IPS-18a (cell line): ENCODE results near the gene GLUL.
"Not testable (repeated sequence)": the region's sequence is repeated elsewhere in the genome, so short reads cannot be mapped to it uniquely, and the experiment has no call there.

Experiments
- H3K27ac ChIP-seq: one replicate; pipeline ENCODE4 v1.5.1; 2013; ENCODE audit warnings: low read length
- H3K27me3 ChIP-seq: one replicate; pipeline ENCODE4 v1.6.1; 2013; ENCODE audit warnings: mild to moderate bottlenecking, low read length; ENCODE audit not compliant: control insufficient read depth, insufficient read depth
- H3K36me3 ChIP-seq: one replicate; pipeline ENCODE4 v1.6.1; 2013; ENCODE audit warnings: low read depth, low read length; ENCODE audit not compliant: control insufficient read depth
- H3K4me1 ChIP-seq: one replicate; pipeline ENCODE4 v1.6.1; 2013; ENCODE audit warnings: low read depth, low read length; ENCODE audit not compliant: control insufficient read depth
- H3K4me3 ChIP-seq: one replicate; pipeline ENCODE4 v1.5.1; 2013; ENCODE audit warnings: low read length
- H3K9ac ChIP-seq: one replicate; pipeline ENCODE4 v1.6.1; 2013; ENCODE audit warnings: mild to moderate bottlenecking, low read length, moderate library complexity
- H3K9me3 ChIP-seq: one replicate; pipeline ENCODE4 v1.6.1; 2013; ENCODE audit warnings: low read depth, low read length; ENCODE audit not compliant: control insufficient read depth

Gene GLUL

DNA sequence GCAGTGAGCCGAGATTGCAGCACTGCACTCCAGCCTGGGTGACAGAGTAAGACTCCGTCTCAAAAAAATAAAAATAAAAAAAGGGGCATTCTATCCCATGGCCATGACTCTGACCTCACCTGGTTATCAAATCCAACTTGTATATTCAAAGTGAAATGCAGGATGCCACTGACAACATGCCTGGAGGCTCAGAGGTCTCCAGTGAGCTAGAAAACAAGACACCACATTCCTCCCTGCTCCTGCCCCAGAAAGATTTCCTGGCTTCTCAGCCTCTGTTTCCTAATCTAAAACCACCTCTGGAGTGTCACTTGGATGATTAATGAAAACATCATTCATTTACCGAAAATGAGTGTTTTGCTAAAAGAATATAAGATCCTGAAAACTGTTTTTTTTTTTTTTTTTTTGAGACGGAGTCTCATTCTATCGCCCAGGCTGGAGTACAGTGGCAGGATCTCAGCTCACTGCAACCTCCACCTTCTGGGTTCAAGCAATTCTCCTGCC is 58.5 kb downstream of the GLUL start:
- H3K36me3 ChIP-seq, H3K9ac ChIP-seq, H3K27me3 ChIP-seq, H3K4me3 ChIP-seq, H3K9me3 ChIP-seq, H3K27ac ChIP-seq: not testable (repeated sequence)
- peaks cover 12% of the 10 kb centered on the region for H3K4me1 ChIP-seq

DNA sequence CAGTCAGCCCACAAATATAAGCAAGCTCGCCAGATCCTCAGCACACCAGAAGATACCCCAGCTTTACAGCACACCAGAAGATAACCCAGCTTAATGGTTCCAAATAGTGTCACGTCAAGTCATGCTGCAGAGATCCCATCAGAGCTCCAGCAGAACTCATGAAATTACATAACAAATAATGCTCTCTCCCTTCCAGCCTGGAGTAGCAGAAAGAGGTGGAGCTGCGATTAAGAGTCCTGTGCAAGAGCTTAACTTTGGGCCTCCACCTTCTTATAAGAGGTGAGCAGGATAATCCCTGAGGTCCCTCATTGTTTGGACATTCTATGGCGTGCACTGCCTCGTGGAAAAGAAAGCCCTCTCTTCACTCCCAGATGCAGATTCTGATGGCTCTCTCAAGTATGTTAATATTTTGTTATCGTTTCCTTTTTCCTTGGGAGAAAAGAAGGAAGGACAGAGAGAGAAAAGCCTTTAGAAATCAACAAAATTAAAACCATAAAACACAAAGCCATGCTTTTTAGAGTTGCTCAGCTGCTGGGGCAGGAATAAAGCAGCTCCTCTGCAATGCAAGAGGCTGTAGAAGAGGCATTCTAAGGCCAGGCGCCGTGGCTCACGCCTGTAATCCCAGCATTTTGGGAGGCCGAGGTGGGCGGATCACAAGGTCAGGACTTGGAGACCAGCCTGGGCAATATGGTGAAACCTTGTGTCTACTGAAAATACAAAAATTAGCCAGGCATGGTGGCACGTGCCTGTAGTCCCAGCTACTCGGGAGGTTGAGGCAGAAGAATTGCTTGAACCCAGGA is 59.1 kb downstream of the GLUL start:
- no peak overlapping the region for H3K9ac ChIP-seq
- H3K9me3 ChIP-seq = no peaks in the 10 kb centered on the region

More for the DNA sequence above, 59.1 kb downstream of the GLUL start:
- Histone ChIP-seq H3K36me3 (no peaks in the 10 kb centered on the region), H3K27me3 (no peaks in the 10 kb centered on the region), H3K4me1 (peaks cover 12% of the 10 kb centered on the region), H3K27ac (no peak overlapping the region), H3K4me3 (no peak overlapping the region)
